ENCODE measurements around the gene HMCN2.

The HMCN2 gene

DNA sequence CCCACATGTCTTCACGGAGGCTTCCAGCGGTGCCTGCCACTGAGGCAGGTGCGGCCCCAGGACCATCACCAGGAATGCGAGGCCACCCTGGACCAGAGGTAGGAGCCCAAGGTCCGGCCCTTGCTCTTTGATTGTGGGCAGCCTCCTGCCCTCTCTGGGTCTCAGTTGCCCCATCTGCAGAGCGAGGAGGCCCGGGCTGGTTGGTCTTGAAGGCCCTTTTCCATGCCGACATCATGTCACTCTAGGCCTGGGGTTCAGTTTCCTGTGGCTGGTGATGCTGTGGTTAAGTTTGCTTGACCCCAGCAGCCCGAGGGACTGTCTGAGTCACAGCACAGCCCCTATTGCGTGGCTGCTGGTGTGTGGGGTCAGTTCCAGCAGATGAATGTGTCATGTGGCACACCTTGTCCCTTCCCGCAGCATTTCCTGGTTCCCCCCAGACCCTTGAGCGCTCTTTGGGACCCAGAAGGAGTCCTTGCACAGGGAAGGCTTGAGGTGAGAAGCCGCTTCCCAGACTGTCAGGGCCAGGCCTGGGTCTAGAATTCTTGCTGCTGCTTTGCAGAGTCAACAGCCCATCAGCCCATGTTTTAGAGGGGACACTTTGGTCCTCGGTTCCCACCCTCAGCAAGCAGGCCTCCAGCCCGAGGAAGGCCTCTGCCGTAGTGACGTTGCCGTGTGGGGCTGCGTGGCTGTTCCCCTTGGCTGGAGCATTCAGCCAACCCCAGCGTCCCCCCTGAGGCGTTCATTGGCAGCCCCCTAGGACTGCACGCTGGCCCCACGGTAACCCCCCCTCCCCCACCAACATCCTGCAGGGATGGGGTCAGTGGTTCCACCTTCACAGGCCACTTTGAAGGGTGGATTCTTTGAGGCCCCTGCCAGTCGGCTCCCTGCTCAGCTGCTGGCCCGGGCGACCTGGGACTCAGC lies 31.0 kb upstream of the HMCN2 start:
- H3K36me3 Mint-ChIP-seq (ENCODE audit: low read depth): peaks cover 9% of the 10 kb centered on the region
- H3K4me1 Mint-ChIP-seq: peaks cover 14% of the 10 kb centered on the region
- ATAC-seq (no peak), DNase-seq (no peak)
- no peak overlapping the region for H3K4me3 Mint-ChIP-seq
- peaks cover 2% of the 10 kb centered on the region for H3K9me3 Mint-ChIP-seq
- no peak overlapping the region for H3K27ac Mint-ChIP-seq
- peaks cover 6% of the 10 kb centered on the region for H3K27me3 Mint-ChIP-seq

DNA sequence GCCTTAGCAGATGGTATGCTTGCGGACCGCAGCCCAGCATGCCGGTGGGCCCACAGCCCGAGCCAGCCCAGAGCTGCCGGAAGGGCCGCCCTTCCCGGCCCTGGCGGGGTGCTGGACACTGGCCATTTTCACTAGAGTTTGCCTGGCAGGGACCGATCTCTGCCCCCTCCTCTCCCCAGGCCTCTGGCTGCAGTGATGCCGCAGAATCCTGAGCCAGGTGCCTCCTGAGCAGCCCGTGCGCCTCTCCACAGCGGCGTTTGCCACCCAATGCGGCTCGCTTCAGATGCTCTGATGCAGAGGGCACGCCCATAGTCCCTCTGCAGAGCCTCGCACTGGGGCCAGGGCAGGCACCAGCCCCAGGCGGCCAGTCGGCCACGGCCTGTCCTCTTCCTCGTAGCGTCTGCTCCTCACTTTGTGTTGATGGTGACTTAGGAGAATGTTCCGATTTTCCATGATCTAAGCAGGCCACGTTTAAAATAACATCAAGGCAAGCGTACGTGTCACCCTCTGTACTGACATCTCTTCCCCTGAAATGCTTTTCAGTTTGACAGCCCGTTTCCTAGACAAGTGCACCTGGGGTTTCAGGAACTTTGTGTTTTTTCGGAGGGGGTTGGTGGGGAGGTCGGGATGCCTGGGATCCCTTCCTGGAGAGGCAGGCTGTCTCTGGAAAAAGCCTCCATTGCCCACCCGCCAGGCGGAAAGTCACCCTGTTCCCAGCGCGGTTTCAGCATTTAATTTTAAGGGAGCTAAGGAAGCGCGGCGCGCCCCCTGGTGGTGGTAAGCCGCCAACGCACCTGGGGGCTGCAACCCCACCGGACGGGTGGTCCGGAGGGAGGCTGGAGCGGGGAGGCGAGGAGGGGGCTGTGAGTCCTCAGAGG lies 29.8 kb upstream of the HMCN2 start:
- H3K27ac Mint-ChIP-seq: no peak overlapping the region
- peaks cover 26% of the 10 kb centered on the region for H3K4me1 Mint-ChIP-seq
- H3K36me3 Mint-ChIP-seq (ENCODE audit: low read depth): peaks cover 6% of the 10 kb centered on the region
- ATAC-seq: no peak
- H3K27me3 Mint-ChIP-seq: peaks cover 6% of the 10 kb centered on the region
- peak overlapping the region; percentile 2 for H3K4me3 Mint-ChIP-seq
- DNase-seq: peak; percentile 73
- no peaks in the 10 kb centered on the region for H3K9me3 Mint-ChIP-seq

GRCh38 chr9:130236436-130236985 lies 29.0 kb upstream of the HMCN2 start:
- Mint-ChIP-seq H3K9me3 (no peaks in the 10 kb centered on the region), H3K36me3 (ENCODE audit: low read depth) (peaks cover 6% of the 10 kb centered on the region), H3K27me3 (peaks cover 8% of the 10 kb centered on the region), H3K4me1 (peaks cover 28% of the 10 kb centered on the region), H3K4me3 (no peak overlapping the region), H3K27ac (no peak overlapping the region)
- DNase-seq (no peak), ATAC-seq (no peak)

DNA sequence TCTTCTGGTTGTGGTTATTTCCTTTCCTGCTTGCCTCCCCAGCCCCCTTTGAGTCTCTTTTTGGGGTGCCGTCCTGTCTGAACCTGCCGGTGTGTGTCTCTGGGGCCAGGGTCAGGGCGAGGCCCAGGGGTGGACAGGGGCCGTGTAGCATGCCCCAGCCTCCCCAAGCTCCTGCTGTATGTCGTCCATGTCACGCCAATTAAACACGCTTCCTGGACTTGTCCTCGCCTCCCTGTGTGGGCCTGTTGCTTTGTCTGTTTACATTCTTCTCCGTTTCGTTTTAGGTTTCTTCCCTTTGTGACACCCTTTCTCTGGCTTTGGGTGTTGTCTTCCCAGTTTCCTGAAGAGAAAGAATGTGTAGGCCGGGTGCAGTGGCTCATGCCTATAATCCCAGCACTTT lies 28.5 kb upstream of the HMCN2 start:
- Mint-ChIP-seq H3K4me1 (peaks cover 28% of the 10 kb centered on the region), H3K27ac (no peak overlapping the region), H3K27me3 (peaks cover 10% of the 10 kb centered on the region), H3K9me3 (no peaks in the 10 kb centered on the region), H3K36me3 (ENCODE audit: low read depth) (peaks cover 6% of the 10 kb centered on the region), H3K4me3 (no peak overlapping the region)
- DNase-seq: no peak
- no peak for ATAC-seq

DNA sequence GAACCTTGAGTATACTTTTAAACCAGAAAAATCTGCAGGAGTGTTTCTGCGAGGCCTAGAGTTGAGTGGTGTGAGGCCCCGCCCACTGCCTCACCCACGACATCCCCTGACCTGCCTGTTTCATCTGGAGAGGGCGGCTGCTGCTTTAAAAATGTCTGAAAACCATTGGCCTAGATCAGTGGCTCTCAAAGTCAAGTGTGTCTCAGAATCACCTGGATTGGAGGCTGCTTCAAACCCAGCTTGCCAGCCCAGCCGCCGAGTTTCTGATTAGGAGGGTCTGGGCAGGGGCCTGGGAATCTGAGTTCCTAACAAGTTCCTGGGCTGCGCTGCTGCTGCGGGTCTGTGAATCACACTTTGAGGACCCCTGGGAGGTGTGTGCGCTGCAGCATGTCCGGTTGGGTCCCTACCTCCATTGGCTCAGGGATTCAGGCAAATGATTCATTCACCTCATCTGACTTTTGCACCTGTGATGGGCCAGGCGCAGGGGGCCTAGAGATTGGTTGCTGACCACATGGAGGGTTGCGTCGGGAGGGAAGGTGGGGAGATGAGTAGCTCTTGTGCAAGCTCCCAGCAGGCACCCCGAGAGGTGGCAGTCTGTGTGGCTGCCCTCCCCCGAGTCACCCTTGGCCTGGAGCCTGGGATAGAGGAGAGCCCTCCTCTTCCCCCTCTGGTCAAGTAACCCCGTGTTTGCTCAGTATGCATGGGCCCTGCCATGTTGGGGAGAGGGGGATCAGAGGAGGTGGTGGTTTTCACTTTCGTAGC lies 27.6 kb upstream of the HMCN2 start:
- ATAC-seq (no peak), DNase-seq (no peak)
- H3K4me1 Mint-ChIP-seq: peaks cover 32% of the 10 kb centered on the region
- no peaks in the 10 kb centered on the region for H3K9me3 Mint-ChIP-seq
- no peak overlapping the region for H3K27ac Mint-ChIP-seq
- no peak overlapping the region for H3K4me3 Mint-ChIP-seq
- H3K27me3 Mint-ChIP-seq: peaks cover 9% of the 10 kb centered on the region
- H3K36me3 Mint-ChIP-seq (ENCODE audit: low read depth): peaks cover 5% of the 10 kb centered on the region

- peaks cover 36% of the 10 kb centered on the region for H3K4me1 Mint-ChIP-seq
- no peaks in the 10 kb centered on the region for H3K36me3 Mint-ChIP-seq (ENCODE audit: low read depth)
- H3K27ac Mint-ChIP-seq: no peak overlapping the region
- peak; percentile 23 for ATAC-seq
- H3K4me3 Mint-ChIP-seq: no peak overlapping the region
- peaks cover 9% of the 10 kb centered on the region for H3K27me3 Mint-ChIP-seq
- no peaks in the 10 kb centered on the region for H3K9me3 Mint-ChIP-seq
- no peak for DNase-seq
Observed at GRCh38 chr9:130239363-130239695, 26.2 kb upstream of the HMCN2 start.

- peak; percentile 64 for DNase-seq
- Mint-ChIP-seq H3K9me3 (no peaks in the 10 kb centered on the region), H3K4me1 (peaks cover 36% of the 10 kb centered on the region), H3K27me3 (peaks cover 9% of the 10 kb centered on the region), H3K27ac (peak overlapping the region; percentile 60), H3K36me3 (ENCODE audit: low read depth) (no peaks in the 10 kb centered on the region), H3K4me3 (no peak overlapping the region)
- peak; percentile 93 for ATAC-seq
Observed at GRCh38 chr9:130239741-130240241, 25.8 kb upstream of the HMCN2 start.

- Mint-ChIP-seq H3K27ac (peak overlapping the region; percentile 60), H3K27me3 (peaks cover 12% of the 10 kb centered on the region), H3K4me1 (peaks cover 36% of the 10 kb centered on the region), H3K4me3 (no peak overlapping the region), H3K9me3 (no peaks in the 10 kb centered on the region), H3K36me3 (ENCODE audit: low read depth) (no peaks in the 10 kb centered on the region)
- peak; percentile 41 for DNase-seq
- ATAC-seq: no peak
Observed at GRCh38 chr9:130240410-130241197, 25.0 kb upstream of the HMCN2 start.

DNA sequence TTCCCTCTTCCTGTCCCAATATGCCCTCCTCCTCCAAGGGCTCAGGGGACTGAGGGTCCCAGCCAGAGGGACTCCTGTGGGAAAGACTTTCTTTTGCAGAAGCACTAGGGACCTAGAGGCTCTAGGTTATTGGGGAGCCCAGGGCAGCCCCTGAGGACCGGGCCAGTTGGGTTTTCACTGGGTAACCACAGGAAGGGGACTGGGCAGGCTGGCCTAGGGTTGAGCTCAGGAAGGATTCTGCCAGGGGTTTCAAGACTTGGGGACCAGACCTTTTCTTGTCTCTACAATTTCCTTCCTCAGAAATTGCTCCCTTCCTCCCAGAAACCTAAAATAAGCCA lies 24.4 kb upstream of the HMCN2 start:
- H3K27ac Mint-ChIP-seq: no peak overlapping the region
- no peak for DNase-seq
- no peak overlapping the region for H3K4me3 Mint-ChIP-seq
- H3K4me1 Mint-ChIP-seq: peaks cover 33% of the 10 kb centered on the region
- H3K36me3 Mint-ChIP-seq (ENCODE audit: low read depth): no peaks in the 10 kb centered on the region
- peaks cover 12% of the 10 kb centered on the region for H3K27me3 Mint-ChIP-seq
- no peak for ATAC-seq
- H3K9me3 Mint-ChIP-seq: no peaks in the 10 kb centered on the region

DNA sequence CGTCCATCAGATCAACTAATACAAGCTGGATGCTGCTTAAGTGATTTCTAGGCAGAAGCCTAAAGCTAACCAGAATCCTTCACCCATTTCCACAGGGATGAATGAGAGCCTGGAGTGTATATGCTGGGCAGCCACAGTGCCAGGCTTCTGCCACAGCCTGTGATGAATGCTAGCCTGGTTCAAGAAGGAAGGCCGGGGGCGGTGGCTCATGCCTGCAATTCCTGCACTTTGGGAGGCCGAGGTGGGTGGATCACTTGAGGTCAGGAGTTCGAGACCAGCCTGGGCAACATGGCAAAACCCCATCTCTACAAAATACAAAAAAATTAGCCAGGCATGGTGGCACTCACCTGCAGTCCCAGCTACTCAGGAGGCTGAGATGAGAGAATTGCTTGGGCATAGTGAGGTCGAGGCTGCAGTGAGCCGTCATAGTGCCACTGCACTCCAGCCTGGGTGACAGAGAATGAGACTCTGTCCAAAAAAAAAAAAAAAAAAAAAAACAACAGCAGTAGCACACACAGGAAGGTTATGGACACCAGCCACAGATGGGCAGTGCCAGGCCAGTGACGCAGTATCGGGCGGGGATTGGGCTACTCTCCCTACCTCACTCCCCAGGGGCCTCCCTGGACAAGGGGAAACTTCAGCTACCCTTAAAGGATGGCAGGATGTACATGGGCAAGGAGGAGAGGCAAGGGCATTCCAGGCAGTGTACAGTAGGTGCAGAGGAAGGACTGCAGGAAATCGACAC lies 23.1 kb upstream of the HMCN2 start:
- Mint-ChIP-seq H3K4me3 (peak overlapping the region; percentile 18), H3K27me3 (peaks cover 12% of the 10 kb centered on the region), H3K9me3 (no peaks in the 10 kb centered on the region), H3K4me1 (peaks cover 31% of the 10 kb centered on the region), H3K27ac (peak overlapping the region; percentile 49), H3K36me3 (ENCODE audit: low read depth) (no peaks in the 10 kb centered on the region)
- ATAC-seq (no peak), DNase-seq (no peak)

GRCh38 chr9:130243015-130243881 lies 22.3 kb upstream of the HMCN2 start:
- H3K9me3 Mint-ChIP-seq: no peaks in the 10 kb centered on the region
- peaks cover 31% of the 10 kb centered on the region for H3K4me1 Mint-ChIP-seq
- peak overlapping the region; percentile 18 for H3K4me3 Mint-ChIP-seq
- peaks cover 10% of the 10 kb centered on the region for H3K27me3 Mint-ChIP-seq
- peak; percentile 88 for DNase-seq
- ATAC-seq: peak; percentile 30
- H3K27ac Mint-ChIP-seq: peak overlapping the region; percentile 49
- no peaks in the 10 kb centered on the region for H3K36me3 Mint-ChIP-seq (ENCODE audit: low read depth)

- Mint-ChIP-seq H3K27me3 (peaks cover 8% of the 10 kb centered on the region), H3K9me3 (no peaks in the 10 kb centered on the region), H3K4me3 (no peak overlapping the region), H3K36me3 (ENCODE audit: low read depth) (no peaks in the 10 kb centered on the region), H3K27ac (no peak overlapping the region), H3K4me1 (peaks cover 29% of the 10 kb centered on the region)
- DNase-seq (no peak), ATAC-seq (no peak)
Observed at GRCh38 chr9:130243882-130244170, 21.7 kb upstream of the HMCN2 start.
